Heart left ventricle (tissue), 16 donors: ENCODE measurements around the gene ATM. TPM values are rescaled to one million over a fixed set of nuclear protein-coding genes. Genes with fewer than 3 reads are reported as not detected.
"Not testable (repeated sequence)": the region's sequence is repeated elsewhere in the genome, so short reads cannot be mapped to it uniquely, and the experiment has no call there.

ENCODE experiments used
- ATAC-seq, 4 donors: fragments of 200-7000 bp; cut with Tn5 transposase; one replicate each; pipeline ENCODE4 v1.9.1; 2020 to 2022; ENCODE audit warnings: moderate library complexity in 4 of 4, mild to moderate bottlenecking in 3 of 4, moderate number of reproducible peaks in 1 of 4
- DNase-seq, 5 donors: peaks; one replicate each; pipeline ENCODE4 v3.0.0-alpha.2; 2020
- H3K27ac ChIP-seq, 12 donors: fragments of 200-600 bp; sonication (generic) in 4 of 12; one replicate each; pipeline versions ENCODE4 v1.5.0 to v1.8.0; 2016 to 2022; ENCODE audit warnings: mild to moderate bottlenecking in 2 of 12
- H3K27me3 ChIP-seq, 9 donors: fragments of 200-600 bp; sonication (generic) in 2 of 9; one replicate each; pipeline versions ENCODE4 v1.5.1 to v1.8.0; 2016 to 2022; ENCODE audit warnings: mild to moderate bottlenecking in 3 of 9
- H3K36me3 ChIP-seq, 9 donors: fragments of 200-600 bp; sonication (generic) in 2 of 9; one replicate each; pipeline versions ENCODE4 v1.5.0 to v1.8.0; 2018 to 2022; ENCODE audit warnings: mild to moderate bottlenecking in 2 of 9
- H3K4me1 ChIP-seq, 12 donors: fragments of 200-600 bp; sonication (generic) in 4 of 12; one replicate each; pipeline versions ENCODE4 v1.5.0 to v1.8.0; 2016 to 2022; ENCODE audit warnings: mild to moderate bottlenecking in 3 of 12
- H3K4me3 ChIP-seq, 12 donors: fragments of 200-600 bp; sonication (generic) in 4 of 12; one replicate each; pipeline versions ENCODE4 v1.5.0 to v1.8.0; 2017 to 2022; ENCODE audit warnings: mild to moderate bottlenecking in 9 of 12, moderate library complexity in 4 of 12
- H3K9me3 ChIP-seq, 12 donors: fragments of 200-600 bp; sonication (generic) in 4 of 12; one replicate each; pipeline versions ENCODE4 v1.5.0 to v1.8.0; 2016 to 2022; ENCODE audit warnings: mild to moderate bottlenecking in 1 of 12
- POLR2A ChIP-seq, 2 donors: fragments of 450-650 bp; IDR thresholded peaks; one replicate each; pipeline ENCODE4 v1.6.1; 2017; ENCODE audit warnings: antibody characterized with exemption in 2 of 2, mild to moderate bottlenecking in 2 of 2, moderate library complexity in 2 of 2
- WGBS, 4 donors: extraction: QIAGEN DNeasy Blood & Tissue Kit in 2 of 4; methylation state at CpG; one replicate each; pipeline versions ENCODE4 v1.1.5 to v1.1.7; 2013 to 2018; 5-methylcytosine and 5-hydroxymethylcytosine counted together
- intact Hi-C, 10 donors: fragments of 100-400 bp; cut with DNase I; formaldehyde crosslinking; loops; one replicate each; pipeline versions ENCODE4 v1.11.1 to v1.14.2; 2022
- polyA plus RNA-seq, 2 donors: library from polyadenylated mRNA; stranded (reverse); fragments of 200-250 nt; gene quantifications; one replicate each; pipeline ENCODE4 v1.2.3, GENCODE V29; 2013
- total RNA-seq, 9 donors: library from RNA; depleted of rRNA in 2 of 9; stranded (reverse); fragments of >200 nt in 2 of 9; fragmentation: NEBNext Ultra II Directional in 3 of 9; extraction: Animal tissue kit (Norgen Biotek cat#: 25700) in 3 of 9; gene quantifications; one replicate each; pipeline versions ENCODE4 v1.1.0 to v1.2.4, GENCODE V29; 2016 to 2023
- TF ChIP-seq, protein P1 (sequence below), 12 donors: fragments of 200-600 bp; sonication (generic) in 4 of 12; IDR thresholded peaks; one replicate each; pipeline versions ENCODE4 v1.5.0 to v1.8.0; 2018 to 2022; ENCODE audit warnings: antibody characterized with exemption in 12 of 12, mild to moderate bottlenecking in 5 of 12
- donor health status: ischemic (EF 13 %, LVEDD 7.1; RV severe dilation, severe dysfunction).
- donor health status: healthy with polysubstance abuse.
- donor health status: DM: no; HTN: yes; CAD: no.
- donor health status: DM: no; HTN: no; CAD: no.
- donor health status: ischemic (EF 25% LVEDD 6.9; RV normal size, moderate dysfunction).
- donor health status: ischemic (EF 25% LVEDD 5.7; RV mildly dilated, moderate dysfunction).
- donor health status: healthy.
- donor health status: DM: yes; HTN: yes; CAD: no.
- donor health status: ischemic (EF 35%, LVEDD 5.7; RV mildly dilated, moderate dysfunction).
- donor health status: nonischemic (EF 11% LVEDD 7.7; RV severe dilation, severe dysfunction).
- donor health status: DM: yes; HTN: yes; CAD: no.
- donor health status: PGD.
- donor health status: ischemic (EF 29% LVEDD 5.4; RV normal size, mild dysfunction).
- donor health status: nonischemic (EF 23%, LVEDD 6.1; RV moderate dilation, normal function).

The ATM gene
- total and polyA plus RNA-seq, 11 donors, result 14.0 to 50.8 (median 31.2) TPM

DNA sequence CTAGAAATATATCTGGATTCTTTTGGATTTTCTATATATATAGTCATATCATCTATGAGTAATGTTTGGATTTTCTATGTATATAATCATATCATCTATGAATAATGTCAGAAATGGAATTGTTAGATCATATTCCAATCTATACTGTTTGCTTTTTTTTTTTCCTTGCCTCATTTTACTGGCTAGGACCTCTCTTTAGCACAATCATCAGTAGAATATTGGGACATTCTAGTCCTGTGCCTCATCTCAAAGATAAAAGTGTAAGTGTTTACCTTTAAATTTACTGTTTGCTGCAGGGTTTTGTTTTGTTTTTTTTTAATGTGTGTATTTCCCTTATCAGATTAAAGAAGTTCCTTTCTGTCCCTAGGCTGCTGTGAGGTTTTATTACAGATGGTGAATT is 147.4 kb downstream of the ATM start:
- no peak overlapping the region for H3K27ac ChIP-seq
- H3K4me1 ChIP-seq, result no peaks in the 10 kb centered on the region
- no peak for TF ChIP-seq POLR2A (IDR thresholded peaks at IDR 0.05)
- TF ChIP-seq, protein P1, sequence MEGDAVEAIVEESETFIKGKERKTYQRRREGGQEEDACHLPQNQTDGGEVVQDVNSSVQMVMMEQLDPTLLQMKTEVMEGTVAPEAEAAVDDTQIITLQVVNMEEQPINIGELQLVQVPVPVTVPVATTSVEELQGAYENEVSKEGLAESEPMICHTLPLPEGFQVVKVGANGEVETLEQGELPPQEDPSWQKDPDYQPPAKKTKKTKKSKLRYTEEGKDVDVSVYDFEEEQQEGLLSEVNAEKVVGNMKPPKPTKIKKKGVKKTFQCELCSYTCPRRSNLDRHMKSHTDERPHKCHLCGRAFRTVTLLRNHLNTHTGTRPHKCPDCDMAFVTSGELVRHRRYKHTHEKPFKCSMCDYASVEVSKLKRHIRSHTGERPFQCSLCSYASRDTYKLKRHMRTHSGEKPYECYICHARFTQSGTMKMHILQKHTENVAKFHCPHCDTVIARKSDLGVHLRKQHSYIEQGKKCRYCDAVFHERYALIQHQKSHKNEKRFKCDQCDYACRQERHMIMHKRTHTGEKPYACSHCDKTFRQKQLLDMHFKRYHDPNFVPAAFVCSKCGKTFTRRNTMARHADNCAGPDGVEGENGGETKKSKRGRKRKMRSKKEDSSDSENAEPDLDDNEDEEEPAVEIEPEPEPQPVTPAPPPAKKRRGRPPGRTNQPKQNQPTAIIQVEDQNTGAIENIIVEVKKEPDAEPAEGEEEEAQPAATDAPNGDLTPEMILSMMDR (IDR thresholded peaks at IDR 0.05), result no peak
- no peak overlapping the region for H3K4me3 ChIP-seq
- H3K36me3 ChIP-seq, result peaks cover 0 to 29% (median 21%) of the 10 kb centered on the region in 9 donors
- ATAC-seq (no peak), DNase-seq (no peak)
- intact Hi-C loops, result no loop called here
- peaks cover 0 to 4% (median 0%) of the 10 kb centered on the region in 12 donors for H3K9me3 ChIP-seq
- H3K27me3 ChIP-seq, result no peaks in the 10 kb centered on the region

DNA sequence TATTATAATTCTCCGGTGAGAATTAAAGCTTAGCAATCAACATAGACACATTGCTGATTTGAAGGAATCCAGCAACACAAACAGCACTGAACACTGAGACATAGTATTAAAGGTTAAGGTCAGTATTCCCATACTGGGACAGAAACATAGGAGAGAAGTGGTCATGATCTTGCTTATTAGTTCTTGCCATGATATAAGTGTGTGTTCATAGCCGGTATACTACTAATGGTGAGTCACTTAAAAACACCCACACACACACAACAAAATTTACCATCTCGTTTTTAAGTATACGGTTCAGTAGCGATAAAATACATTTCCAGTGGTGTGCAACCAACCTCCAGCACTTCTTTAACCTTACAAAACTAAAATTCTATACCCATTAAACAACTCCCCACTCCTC is 148.1 kb downstream of the ATM start:
- WGBS, 4 donors, result 73 to 77% (median 75%) methylated on average over 5 of the region's 5 CpGs
- H3K27me3 ChIP-seq, result no peaks in the 10 kb centered on the region
- no peak for TF ChIP-seq POLR2A (IDR thresholded peaks at IDR 0.05)
- TF ChIP-seq, protein P1 (IDR thresholded peaks at IDR 0.05), result no peak
- H3K9me3 ChIP-seq, result peaks cover 0 to 4% (median 0%) of the 10 kb centered on the region in 12 donors
- no peak for ATAC-seq
- DNase-seq, result no peak
- H3K27ac ChIP-seq, result no peak overlapping the region
- H3K36me3 ChIP-seq, result peaks cover 0 to 22% (median 14%) of the 10 kb centered on the region in 9 donors
- H3K4me1 ChIP-seq, result no peaks in the 10 kb centered on the region
- intact Hi-C loops, result no loop called here
- no peak overlapping the region for H3K4me3 ChIP-seq

DNA sequence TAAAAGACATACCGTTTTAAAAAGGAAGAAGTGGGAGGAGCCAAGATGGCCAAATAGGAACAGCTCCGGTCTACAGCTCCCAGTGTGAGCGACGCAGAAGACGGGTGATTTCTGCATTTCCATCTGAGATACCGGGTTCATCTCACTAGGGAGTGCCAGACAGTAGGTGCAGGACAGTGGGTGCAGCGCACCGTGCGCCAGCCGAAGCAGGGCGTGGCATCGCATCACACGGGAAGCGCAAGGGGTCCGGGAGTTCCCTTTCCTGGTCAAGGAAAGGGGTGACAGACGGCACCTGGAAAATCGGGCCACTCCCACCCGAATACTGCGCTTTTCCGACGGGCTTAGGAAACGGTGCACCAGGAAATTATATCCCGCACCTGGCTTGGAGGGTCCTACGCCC is 150.6 kb downstream of the ATM start:
- WGBS, 4 donors, result 92 to 96% (median 95%) methylated on average over 24 of the region's 24 CpGs
- not testable (repeated sequence) for H3K36me3 ChIP-seq

DNA sequence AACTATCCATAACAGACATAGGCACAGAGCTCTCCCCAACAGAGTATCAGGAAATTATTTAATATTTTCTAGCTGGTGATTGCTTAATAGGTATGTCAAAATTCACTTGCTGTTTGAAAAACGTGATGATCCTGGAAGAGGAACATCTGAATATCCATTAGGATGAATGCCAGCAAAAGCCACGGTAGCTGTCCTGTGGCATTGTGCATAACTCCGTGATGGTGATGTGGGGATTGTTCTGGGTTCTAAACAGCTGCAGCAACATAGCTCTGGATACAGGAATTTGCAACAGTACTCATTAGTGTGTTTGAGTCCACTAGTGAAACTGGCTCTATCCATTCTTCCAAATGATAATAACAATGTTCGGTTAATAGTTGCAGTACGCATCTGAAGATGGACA is 165.7 kb downstream of the ATM start:
- no peak overlapping the region for H3K27ac ChIP-seq
- H3K27me3 ChIP-seq, result no peaks in the 10 kb centered on the region
- 84 to 89% (median 86%) methylated on average over 5 of the region's 5 CpGs for WGBS, 4 donors
- ATAC-seq, result no peak
- H3K9me3 ChIP-seq, result no peaks in the 10 kb centered on the region
- no peak for DNase-seq
- intact Hi-C loops, result no loop called here
- no peak for TF ChIP-seq POLR2A (IDR thresholded peaks at IDR 0.05)
- TF ChIP-seq, protein P1 (IDR thresholded peaks at IDR 0.05), result no peak
- H3K4me1 ChIP-seq, result no peaks in the 10 kb centered on the region
- no peaks in the 10 kb centered on the region for H3K36me3 ChIP-seq
- H3K4me3 ChIP-seq, result no peak overlapping the region

More for the DNA sequence above, 150.6 kb downstream of the ATM start:
- ATAC-seq, H3K9me3 ChIP-seq, H3K4me1 ChIP-seq, H3K27ac ChIP-seq, H3K27me3 ChIP-seq, intact Hi-C loops, H3K4me3 ChIP-seq, DNase-seq: not testable (repeated sequence)

DNA sequence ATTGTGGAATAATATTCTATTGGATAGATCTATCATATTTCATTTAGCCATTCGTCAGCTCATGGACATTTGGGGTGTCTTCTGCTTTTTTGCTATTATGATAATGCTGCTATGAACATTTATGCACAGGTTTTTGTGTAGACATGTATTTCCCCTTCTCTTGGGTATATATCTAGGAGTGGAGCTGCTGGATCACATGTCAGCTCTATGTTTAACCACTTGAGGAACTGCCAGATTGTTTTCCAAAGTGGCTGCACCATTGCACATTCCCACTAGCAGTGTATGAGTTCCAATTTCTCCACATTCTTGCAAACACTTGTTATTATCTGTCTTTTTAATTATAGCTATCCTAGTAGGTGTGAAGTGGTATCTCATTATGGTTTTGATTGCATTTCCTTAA is 169.5 kb downstream of the ATM start:
- TF ChIP-seq, protein P1 (IDR thresholded peaks at IDR 0.05), result no peak
- no peak for TF ChIP-seq POLR2A (IDR thresholded peaks at IDR 0.05)
- Histone ChIP-seq H3K4me1 (no peaks in the 10 kb centered on the region), H3K36me3 (no peaks in the 10 kb centered on the region), H3K27ac (no peak overlapping the region), H3K9me3 (no peaks in the 10 kb centered on the region), H3K27me3 (no peaks in the 10 kb centered on the region), H3K4me3 (no peak overlapping the region)
- 79 to 93% (median 91%) methylated on average over 1 of the region's 1 CpG for WGBS, 4 donors
- ATAC-seq (peak in 1 of 4 donors; percentile 37), DNase-seq (no peak)
- intact Hi-C loops, result no loop called here
